ENCODE measurements around the gene PRKCB.

PRKCB gene

GRCh38 chr16:24119807-24120206, 284.0 kb downstream of the PRKCB start:
- in situ Hi-C loops (cut with MboI; ENCODE audit: low sequenced_read_pairs), result no loop called here

GRCh38 chr16:24123275-24123674, 287.5 kb downstream of the PRKCB start:
- in situ Hi-C loops (cut with MboI; ENCODE audit: low sequenced_read_pairs), result no loop called here

- in situ Hi-C loops (cut with MboI; ENCODE audit: low sequenced_read_pairs), result no loop called here
These were observed 288.5 kb downstream of the PRKCB start for GRCh38 chr16:24124291-24124690.

DNA sequence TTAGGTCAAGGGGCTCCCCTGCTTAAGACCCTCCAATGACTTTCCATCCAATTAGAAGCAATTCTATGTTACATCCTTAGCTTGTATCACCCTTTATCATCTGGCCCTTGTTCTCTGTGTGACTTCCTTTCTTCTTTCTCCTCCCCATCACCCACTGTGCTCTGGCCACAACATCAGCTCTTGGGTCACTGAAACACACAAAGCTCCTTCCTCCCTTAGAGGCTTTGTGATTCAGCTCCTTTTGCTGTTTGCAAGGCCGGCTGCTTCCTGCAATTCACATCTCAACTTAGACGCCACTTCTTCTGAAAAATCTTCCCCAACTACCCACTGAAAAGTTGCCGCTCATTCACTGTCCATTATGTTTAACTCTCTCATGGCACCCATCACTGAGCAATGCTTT, 289.4 kb downstream of the PRKCB start:
- in situ Hi-C loops (cut with MboI; ENCODE audit: low sequenced_read_pairs), result no loop called here

- in situ Hi-C loops (cut with MboI; ENCODE audit: low sequenced_read_pairs), result no loop called here
These were observed 293.7 kb downstream of the PRKCB start for GRCh38 chr16:24129412-24129918.

- in situ Hi-C loops (cut with MboI; ENCODE audit: low sequenced_read_pairs), result no loop called here
These were observed 294.8 kb downstream of the PRKCB start for GRCh38 chr16:24130494-24131085.

GRCh38 chr16:24131294-24131693, 295.5 kb downstream of the PRKCB start:
- in situ Hi-C loops (cut with MboI; ENCODE audit: low sequenced_read_pairs), result no loop called here

DNA sequence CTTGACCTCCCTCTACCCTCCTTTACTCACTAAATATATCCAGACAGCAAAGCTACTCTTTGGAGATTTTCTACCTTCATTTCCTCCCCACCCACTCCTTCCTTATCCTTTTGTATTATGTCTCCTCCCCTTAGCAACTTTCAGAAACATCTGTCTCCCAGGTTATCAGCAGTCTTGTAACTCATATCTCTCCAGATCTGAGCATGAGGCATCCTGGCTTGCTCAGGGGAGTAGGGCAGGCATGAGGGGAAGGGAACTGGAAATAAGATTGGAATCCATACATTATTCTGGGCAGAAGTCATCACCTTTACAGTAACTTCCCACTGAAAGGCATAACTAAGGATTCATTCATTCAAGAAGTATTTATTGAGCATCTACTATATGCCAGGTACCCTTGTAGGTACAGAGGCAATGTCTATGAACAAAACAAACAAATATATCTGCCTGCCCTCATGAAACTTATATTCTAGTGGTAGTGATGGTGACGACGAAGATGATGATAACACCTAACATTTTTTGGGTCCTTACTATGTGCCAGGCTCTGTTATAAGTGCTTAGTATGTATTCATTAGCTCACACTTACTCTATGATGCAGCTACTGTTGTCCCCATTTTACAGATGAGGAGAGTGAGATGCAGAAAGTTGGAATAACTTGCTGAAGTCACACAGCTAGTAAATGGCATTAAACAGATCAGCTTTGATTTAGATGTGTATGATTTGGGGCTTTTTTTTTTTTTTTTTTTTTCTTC, 296.4 kb downstream of the PRKCB start:
- in situ Hi-C loops (cut with MboI; ENCODE audit: low sequenced_read_pairs), result no loop called here

DNA sequence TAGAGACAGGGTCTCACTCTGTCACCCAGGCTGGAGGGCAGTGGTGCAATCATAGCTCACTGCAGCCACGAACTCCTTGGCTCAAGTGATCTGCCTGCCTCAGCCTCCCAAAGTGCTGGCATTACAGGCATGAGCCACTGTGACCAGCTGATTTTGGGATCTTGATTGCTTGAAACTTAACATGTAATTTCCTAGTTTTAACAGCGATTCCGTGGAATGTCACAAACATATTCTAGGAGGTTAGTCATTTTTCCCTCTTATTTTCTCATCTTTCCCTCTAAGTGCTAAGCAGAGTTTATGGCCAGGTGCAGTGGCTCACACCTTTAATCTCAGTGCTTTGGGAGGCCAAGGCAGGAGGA, 297.0 kb downstream of the PRKCB start:
- in situ Hi-C loops (cut with MboI; ENCODE audit: low sequenced_read_pairs), result no loop called here

GRCh38 chr16:24135624-24136565, 300.1 kb downstream of the PRKCB start:
- in situ Hi-C loops (cut with MboI; ENCODE audit: low sequenced_read_pairs), result no loop called here

DNA sequence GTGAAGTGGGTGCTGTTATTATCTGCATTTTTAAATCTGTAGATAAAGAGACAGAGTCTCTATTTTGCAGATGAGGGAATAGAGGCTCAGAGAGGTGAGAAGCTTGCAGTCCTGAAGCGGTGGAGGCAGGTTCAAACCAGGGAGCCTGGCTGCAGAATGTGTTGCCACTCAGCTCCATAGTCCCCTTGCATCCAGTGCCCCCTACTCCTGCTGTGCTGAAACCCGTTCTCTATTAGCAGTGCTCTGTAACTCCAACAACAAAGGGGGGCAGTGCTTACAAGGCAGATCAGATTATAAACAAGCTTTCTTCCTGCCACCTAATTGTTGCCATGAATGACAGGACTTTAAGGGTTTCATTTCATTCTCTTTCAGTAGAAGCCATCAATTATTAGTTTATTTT, 302.2 kb downstream of the PRKCB start:
- in situ Hi-C loops (cut with MboI; ENCODE audit: low sequenced_read_pairs), result no loop called here

DNA sequence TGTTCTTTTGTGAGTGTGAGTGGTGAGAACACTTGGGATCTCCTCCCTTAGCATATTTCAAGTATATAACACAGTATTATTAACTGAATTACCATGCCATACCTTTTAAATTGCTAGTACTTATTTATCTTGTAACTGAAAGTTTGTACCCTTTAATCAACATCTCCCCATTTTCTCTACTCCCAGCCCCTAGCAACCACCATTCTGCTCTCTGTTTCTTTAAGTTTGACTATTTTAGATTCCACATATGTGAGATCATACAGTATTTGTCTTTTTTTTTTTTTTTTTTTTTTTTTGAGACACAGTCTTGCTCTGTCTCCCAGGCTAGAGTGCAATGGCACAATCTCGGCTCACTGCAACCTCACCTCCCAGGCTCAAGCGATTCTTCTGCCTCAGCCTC, 302.8 kb downstream of the PRKCB start:
- in situ Hi-C loops (cut with MboI; ENCODE audit: low sequenced_read_pairs), result no loop called here

- in situ Hi-C loops (cut with MboI; ENCODE audit: low sequenced_read_pairs), result no loop called here
These were observed 303.5 kb downstream of the PRKCB start for GRCh38 chr16:24139282-24139681.

- in situ Hi-C loops (cut with MboI; ENCODE audit: low sequenced_read_pairs), result no loop called here
These were observed 304.9 kb downstream of the PRKCB start for GRCh38 chr16:24140730-24141129.

- in situ Hi-C loops (cut with MboI; ENCODE audit: low sequenced_read_pairs), result no loop called here
These were observed 305.7 kb downstream of the PRKCB start for GRCh38 chr16:24141466-24141865.

GRCh38 chr16:24141917-24142316, 306.1 kb downstream of the PRKCB start:
- in situ Hi-C loops (cut with MboI; ENCODE audit: low sequenced_read_pairs), result no loop called here

GRCh38 chr16:24145927-24146326, 310.1 kb downstream of the PRKCB start:
- in situ Hi-C loops (cut with MboI; ENCODE audit: low sequenced_read_pairs), result no loop called here

GRCh38 chr16:24146518-24146917, 310.7 kb downstream of the PRKCB start:
- in situ Hi-C loops (cut with MboI; ENCODE audit: low sequenced_read_pairs), result no loop called here

- in situ Hi-C loops (cut with MboI; ENCODE audit: low sequenced_read_pairs), result no loop called here
These were observed 313.3 kb downstream of the PRKCB start for GRCh38 chr16:24149102-24149501.

- in situ Hi-C loops (cut with MboI; ENCODE audit: low sequenced_read_pairs), result no loop called here
These were observed 314.5 kb downstream of the PRKCB start for GRCh38 chr16:24150282-24150681.

- in situ Hi-C loops (cut with MboI; ENCODE audit: low sequenced_read_pairs), result no loop called here
These were observed 315.7 kb downstream of the PRKCB start for GRCh38 chr16:24151482-24151939.

Data from hTERT RPE-1 (cell line).